Neural cell (in vitro differentiated cells): ENCODE measurements around the gene DHX8.

Experiments
- CTCF ChIP-seq: fragments of 450-650 bp; IDR thresholded peaks from 2 replicates; pipeline ENCODE4 v1.5.1; 2014; ENCODE audit warnings: antibody characterized with exemption, mild to moderate bottlenecking, moderate library complexity; ENCODE audit not compliant: poor library complexity, severe bottlenecking
- EP300 ChIP-seq: fragments of 450-650 bp; conservative IDR thresholded peaks from 2 replicates; pipeline ENCODE4 v1.6.1; 2014; ENCODE audit warnings: antibody characterized with exemption, mild to moderate bottlenecking, moderate library complexity; ENCODE audit not compliant: poor library complexity, severe bottlenecking
- EZH2 ChIP-seq: fragments of 200-600, 300-800 bp; shearing (Covaris generic), sonication (generic); IDR thresholded peaks from 2 replicates; pipeline ENCODE4 v1.6.1; 2014; ENCODE audit warnings: antibody characterized with exemption, low read length, borderline replicate concordance, mild to moderate bottlenecking; ENCODE audit not compliant: insufficient read depth, poor library complexity, severe bottlenecking
- MXI1 ChIP-seq: fragments of 450-650 bp; conservative IDR thresholded peaks from 2 replicates; pipeline ENCODE4 v1.6.1; 2014; ENCODE audit warnings: antibody characterized with exemption, mild to moderate bottlenecking; ENCODE audit not compliant: poor library complexity, severe bottlenecking
- POLR2AphosphoS5 ChIP-seq: IDR thresholded peaks from 2 replicates; pipeline ENCODE4 v1.6.1; 2012
- RAD21 ChIP-seq: fragments of 450-650 bp; conservative IDR thresholded peaks from 2 replicates; pipeline ENCODE4 v1.6.1; 2014; ENCODE audit warnings: antibody characterized with exemption, mild to moderate bottlenecking, moderate library complexity
- REST ChIP-seq: IDR thresholded peaks from 2 replicates; pipeline ENCODE4 v1.6.1; 2012; ENCODE audit warnings: borderline replicate concordance
- SMC3 ChIP-seq: fragments of 450-650 bp; conservative IDR thresholded peaks from 2 replicates; pipeline ENCODE4 v1.6.1; 2014; ENCODE audit warnings: antibody characterized with exemption, mild to moderate bottlenecking, moderate library complexity; ENCODE audit not compliant: poor library complexity
- TAF1 ChIP-seq: IDR thresholded peaks from 2 replicates; pipeline ENCODE4 v1.6.1; 2012; ENCODE audit warnings: low read depth

- TF ChIP-seq CTCF (no peak), POLR2AphosphoS5 (no peak), MXI1 (no peak), EP300 (no peak), REST (no peak), EZH2 (no peak), TAF1 (no peak), RAD21 (no peak), SMC3 (no peak)
These were observed 15.7 kb upstream of the DHX8 start for GRCh38 chr17:43467981-43468581.
